GM12865 (cell line): ENCODE measurements around the gene MDFIC.

ENCODE experiments used
- DNase-seq: peaks from one replicate; pipeline ENCODE4 v3.0.0; 2010; ENCODE audit warnings: low read depth
- H3K4me3 ChIP-seq: 2 replicates; pipeline ENCODE4 v1.5.1; 2011; ENCODE audit warnings: mild to moderate bottlenecking, low read depth, low read length, control low read depth
- CTCF ChIP-seq: IDR thresholded peaks from 2 replicates; pipeline ENCODE4 v1.5.1; 2011; ENCODE audit warnings: low read length, control low read depth, low read depth, inconsistent platforms; ENCODE audit not compliant: insufficient read depth; ENCODE audit errors: missing control alignments

MDFIC gene

GRCh38 chr7:114975401-114975800 is 53.5 kb downstream of the MDFIC start:
- no peak for DNase-seq
- H3K4me3 ChIP-seq, result no peak overlapping the region
- TF ChIP-seq CTCF, result no peak

GRCh38 chr7:114976666-114977065 is 54.8 kb downstream of the MDFIC start:
- TF ChIP-seq CTCF, result no peak
- H3K4me3 ChIP-seq, result no peak overlapping the region
- DNase-seq, result no peak

- H3K4me3 ChIP-seq, result no peak overlapping the region
- TF ChIP-seq CTCF, result no peak
- no peak for DNase-seq
These were observed 55.4 kb downstream of the MDFIC start for GRCh38 chr7:114977277-114977676.

- peak; percentile 12 for DNase-seq
- H3K4me3 ChIP-seq, result peak overlapping the region; percentile 12; the same call in 1 of the 2 replicates
- no peak for TF ChIP-seq CTCF
These were observed 57.5 kb downstream of the MDFIC start for GRCh38 chr7:114979388-114979787.

GRCh38 chr7:114979803-114980507 is 58.1 kb downstream of the MDFIC start:
- TF ChIP-seq CTCF, result no peak
- DNase-seq, result no peak
- no peak overlapping the region for H3K4me3 ChIP-seq

- no peak for TF ChIP-seq CTCF
- H3K4me3 ChIP-seq, result 0 out of 2 replicates have a peak overlapping the region, but pooled peaks have one; percentile 8
- no peak for DNase-seq
These were observed 59.4 kb downstream of the MDFIC start for GRCh38 chr7:114981323-114981722.

- no peak for DNase-seq
- H3K4me3 ChIP-seq, result no peak overlapping the region
- no peak for TF ChIP-seq CTCF
These were observed 63.3 kb downstream of the MDFIC start for GRCh38 chr7:114985116-114985715.
